Forelimb muscle (tissue), 1 donor: Measurements from ENCODE around the gene HAUS6. TPM values are rescaled to one million over a fixed set of nuclear protein-coding genes. Genes with fewer than 3 reads are reported as not detected.
A peak's percentile ranks its signal among the peaks of the same experiment; 100 is the strongest.
"Not testable (repeated sequence)": the region's sequence is repeated elsewhere in the genome, so short reads cannot be mapped to it uniquely, and the experiment has no call there.

Source experiments
- DNase-seq: peaks from one replicate; pipeline ENCODE4 v3.0.0-alpha.2; 2013; ENCODE audit warnings: low read depth
- polyA plus RNA-seq: library from polyadenylated mRNA; unstranded; fragments of 120-200 nt; gene quantifications from one replicate; pipeline ENCODE4 v1.2.1, GENCODE V29; 2013; ENCODE audit not compliant: insufficient read length

HAUS6 gene
- polyA plus RNA-seq, 1 donor: 8.8 TPM

- DNase-seq: no peak
Measured at GRCh38 chr9:19033015-19033414, 69.7 kb downstream of the HAUS6 start, which contains the start of gene SAXO1. Gene SAXO1, minus strand, starts transcription at chr9:19033209. Its CDS starts 301 bp downstream, at chr9:19032908.

- DNase-seq: no peak
Measured at GRCh38 chr9:19032406-19032805, 70.3 kb downstream of the HAUS6 start.

- DNase-seq: no peak
Measured at GRCh38 chr9:19030899-19031298, 71.8 kb downstream of the HAUS6 start.

- DNase-seq: peak; percentile 70
Measured at GRCh38 chr9:19028835-19029451, 73.8 kb downstream of the HAUS6 start.

- no peak for DNase-seq
Measured at GRCh38 chr9:19027825-19028224, 74.9 kb downstream of the HAUS6 start.

GRCh38 chr9:19026375-19026774 lies 76.3 kb downstream of the HAUS6 start:
- no peak for DNase-seq

- DNase-seq: no peak
Measured at GRCh38 chr9:19023078-19023477, 79.6 kb downstream of the HAUS6 start.

GRCh38 chr9:19022206-19022605 lies 80.5 kb downstream of the HAUS6 start:
- no peak for DNase-seq

- not testable (repeated sequence) for DNase-seq
Measured at GRCh38 chr9:19021649-19022048, 81.1 kb downstream of the HAUS6 start.

GRCh38 chr9:19020886-19021455 lies 81.7 kb downstream of the HAUS6 start:
- DNase-seq: no peak

- DNase-seq: no peak
Measured at GRCh38 chr9:19018201-19018600, 84.5 kb downstream of the HAUS6 start.

- no peak for DNase-seq
Measured at GRCh38 chr9:19009391-19009965, 93.2 kb downstream of the HAUS6 start.

Other genes starting within 250 kb of the HAUS6 start
- 0.11 TPM for gene SAXO1, start 69.7 kb downstream of the HAUS6 start, polyA plus RNA-seq
- gene RRAGA, start 53.5 kb downstream of the HAUS6 start, polyA plus RNA-seq: 80.9 TPM
- 78.2 TPM for gene PLIN2, start 24.6 kb upstream of the HAUS6 start, polyA plus RNA-seq
- gene DENND4C, start 127.8 kb upstream of the HAUS6 start, polyA plus RNA-seq: 23.8 TPM